T-helper 22 cell (primary cell): ENCODE measurements around the gene CLCF1.
A peak's percentile ranks its signal among the peaks of the same experiment; 100 is the strongest.
"Not testable (repeated sequence)": the region's sequence is repeated elsewhere in the genome, so short reads cannot be mapped to it uniquely, and the experiment has no call there.

Source experiments
- DNase-seq: peaks from one replicate; pipeline ENCODE4 v3.0.0-alpha.2; 2020; ENCODE audit warnings: low read depth

Gene CLCF1

DNA sequence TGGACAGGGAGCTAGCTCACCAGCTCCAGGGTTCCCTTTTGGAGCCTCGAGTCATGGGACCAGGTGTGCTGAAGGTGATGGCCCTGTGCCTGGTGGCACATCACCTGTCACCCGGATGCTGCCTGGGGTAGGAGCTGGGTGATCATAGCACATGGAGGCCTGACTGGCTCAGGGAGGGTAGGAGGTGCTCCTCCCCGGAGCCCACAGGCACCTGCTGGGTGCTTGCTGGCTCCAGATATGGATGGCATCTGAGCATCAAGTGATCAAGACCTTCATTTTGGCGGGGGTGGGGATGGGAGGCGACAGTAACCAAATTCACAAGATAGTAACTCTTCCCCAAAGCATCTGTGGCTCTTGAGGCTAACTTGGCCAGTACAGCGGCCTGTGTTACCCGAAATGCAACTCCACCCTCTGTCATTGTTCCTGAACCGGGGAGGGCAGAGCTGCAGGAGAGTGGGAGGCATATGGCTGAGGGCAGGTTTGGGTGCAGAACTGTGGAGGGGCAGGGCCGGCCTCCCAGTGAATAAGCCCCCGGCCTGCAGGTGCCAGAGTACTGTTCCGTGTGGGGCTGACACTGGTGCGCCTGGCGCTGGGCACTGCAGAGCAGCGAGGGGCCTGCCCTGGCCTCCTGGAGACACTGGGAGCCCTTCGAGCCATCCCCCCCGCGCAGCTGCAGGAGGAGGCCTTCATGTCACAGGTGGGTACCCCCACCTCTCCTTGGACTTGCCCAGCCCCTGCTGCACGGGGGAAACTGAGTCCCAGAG lies 35.2 kb upstream of the CLCF1 start:
- DNase-seq, result no peak

DNA sequence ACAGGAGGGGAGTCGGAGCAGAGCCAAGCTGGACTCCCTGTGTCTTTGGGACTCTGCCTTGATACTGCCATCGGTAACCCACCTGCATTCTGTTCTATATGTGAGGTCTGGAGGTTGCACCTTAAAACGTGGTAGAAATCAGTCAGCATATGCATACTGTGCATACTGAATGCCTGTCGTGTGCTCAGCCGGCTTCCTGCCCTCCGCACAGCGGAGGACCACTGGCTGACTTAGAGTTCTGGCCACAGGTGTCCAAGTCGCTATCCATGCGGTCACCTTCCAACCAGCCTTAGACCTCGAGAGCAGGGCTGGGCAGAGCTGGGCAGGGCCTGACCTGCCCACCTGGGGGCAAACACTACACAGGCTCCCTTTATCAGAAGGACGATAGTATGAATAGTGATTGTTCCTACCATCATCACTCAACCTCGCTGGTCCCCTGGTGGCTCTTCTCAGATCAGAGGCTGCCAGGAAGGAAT lies 34.3 kb upstream of the CLCF1 start:
- DNase-seq, result no peak

DNA sequence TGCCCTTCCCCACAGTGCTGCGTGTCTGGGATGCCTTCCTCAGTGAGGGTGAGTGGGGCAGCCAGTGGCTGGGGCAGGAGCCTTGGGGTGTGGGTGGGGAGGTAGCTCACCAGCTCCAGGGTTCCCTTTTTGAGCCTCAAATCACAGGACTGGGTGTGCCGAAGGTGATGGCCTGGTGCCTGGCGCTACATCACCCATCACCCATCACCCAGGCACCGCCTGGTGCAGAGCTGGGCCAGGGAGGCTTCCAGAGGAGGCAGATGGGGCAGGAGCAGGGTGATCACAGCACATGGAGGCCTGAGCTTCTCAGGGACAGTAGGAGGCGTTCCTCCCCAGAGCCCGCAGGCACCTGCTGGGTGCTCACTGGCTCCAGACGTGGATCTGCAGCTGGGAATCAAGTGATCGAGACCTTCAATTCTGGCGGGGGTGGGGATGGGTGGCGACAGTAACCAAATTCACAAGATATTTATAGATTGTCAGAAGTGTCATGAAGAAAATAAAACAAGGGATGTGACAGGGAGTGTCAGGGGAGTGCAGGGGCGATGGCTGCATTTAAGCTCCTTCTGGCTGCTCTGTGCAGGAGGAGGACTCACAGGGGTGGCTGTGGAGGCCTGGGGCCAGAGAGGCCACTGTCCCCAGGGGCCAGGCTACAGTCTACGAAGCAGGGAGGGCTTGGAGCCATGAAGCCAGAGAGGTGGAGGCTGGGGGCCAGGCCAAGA lies 33.7 kb upstream of the CLCF1 start:
- no peak for DNase-seq

DNA sequence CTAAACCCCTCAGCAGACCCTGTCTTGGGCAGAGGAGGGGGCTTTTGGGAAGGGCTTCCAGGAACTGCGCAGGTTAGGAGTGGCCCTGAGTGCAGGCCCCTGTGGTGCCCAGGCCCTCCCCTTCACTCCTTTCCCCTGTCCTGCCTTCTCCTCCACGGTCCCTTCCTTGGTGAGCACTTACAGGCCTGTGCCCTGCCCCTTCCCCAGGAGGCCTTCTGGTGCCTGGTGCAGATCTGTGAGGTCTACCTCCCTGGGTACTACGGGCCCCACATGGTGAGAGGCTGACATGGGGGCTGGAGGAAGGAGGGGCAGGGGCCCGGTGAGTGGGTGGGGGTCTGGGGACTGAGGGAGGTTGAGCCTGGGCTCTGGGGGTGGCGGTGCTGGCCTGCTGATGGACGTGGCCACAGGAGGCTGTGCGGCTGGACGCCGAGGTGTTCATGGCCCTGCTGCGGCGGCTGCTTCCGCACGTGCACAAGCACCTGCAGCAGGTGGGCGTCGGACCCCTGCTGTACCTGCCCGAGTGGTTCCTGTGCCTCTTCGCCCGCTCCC lies 33.1 kb upstream of the CLCF1 start:
- no peak for DNase-seq

DNA sequence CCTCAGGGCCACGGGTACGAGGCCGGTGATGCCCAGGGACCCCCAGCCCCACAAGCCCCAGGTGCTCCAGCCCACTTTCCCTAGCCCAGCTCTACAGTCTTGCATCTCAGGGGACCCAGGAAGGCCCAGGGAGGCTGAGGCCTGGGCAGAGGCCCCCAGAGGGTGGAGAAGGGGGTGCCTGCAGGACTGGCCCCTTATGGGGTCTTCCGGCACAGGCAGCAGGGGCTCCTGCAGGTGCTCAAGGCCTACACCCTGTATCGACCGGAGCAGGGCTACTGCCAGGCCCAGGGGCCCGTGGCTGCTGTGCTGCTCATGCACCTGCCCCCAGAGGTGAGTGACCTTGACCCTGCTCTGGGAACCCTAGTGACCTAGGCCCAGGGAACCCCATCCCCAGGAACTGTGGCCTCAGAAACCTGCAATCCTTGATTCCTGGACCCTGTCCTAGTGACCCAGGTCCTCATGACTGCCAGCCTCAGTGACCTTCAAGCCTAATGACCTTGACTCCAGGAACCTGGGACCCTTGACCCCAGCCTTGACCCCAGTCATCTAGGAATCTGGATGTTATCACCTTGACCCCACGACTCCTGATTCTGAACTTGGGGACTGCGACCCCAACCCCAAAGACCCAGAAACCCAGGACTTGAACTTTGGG lies 32.4 kb upstream of the CLCF1 start:
- no peak for DNase-seq

DNA sequence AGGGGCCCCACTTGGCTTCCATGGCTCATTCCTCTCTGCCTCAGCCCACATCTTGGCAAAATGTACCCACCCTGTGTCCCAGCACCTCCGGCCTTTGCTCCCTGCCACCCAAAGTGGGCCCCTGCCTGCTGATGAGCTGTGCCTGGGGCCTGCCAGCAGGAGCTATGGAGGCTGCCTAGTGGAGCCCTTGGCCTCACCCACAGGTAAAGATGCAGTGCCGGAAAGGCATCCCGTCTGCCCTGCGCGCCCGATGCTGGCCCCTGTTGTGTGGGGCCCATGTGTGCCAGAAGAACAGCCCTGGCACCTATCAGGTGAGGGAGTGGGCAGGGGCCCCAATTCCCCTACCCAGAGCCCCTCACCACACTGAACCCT lies 31.8 kb upstream of the CLCF1 start:
- no peak for DNase-seq

DNA sequence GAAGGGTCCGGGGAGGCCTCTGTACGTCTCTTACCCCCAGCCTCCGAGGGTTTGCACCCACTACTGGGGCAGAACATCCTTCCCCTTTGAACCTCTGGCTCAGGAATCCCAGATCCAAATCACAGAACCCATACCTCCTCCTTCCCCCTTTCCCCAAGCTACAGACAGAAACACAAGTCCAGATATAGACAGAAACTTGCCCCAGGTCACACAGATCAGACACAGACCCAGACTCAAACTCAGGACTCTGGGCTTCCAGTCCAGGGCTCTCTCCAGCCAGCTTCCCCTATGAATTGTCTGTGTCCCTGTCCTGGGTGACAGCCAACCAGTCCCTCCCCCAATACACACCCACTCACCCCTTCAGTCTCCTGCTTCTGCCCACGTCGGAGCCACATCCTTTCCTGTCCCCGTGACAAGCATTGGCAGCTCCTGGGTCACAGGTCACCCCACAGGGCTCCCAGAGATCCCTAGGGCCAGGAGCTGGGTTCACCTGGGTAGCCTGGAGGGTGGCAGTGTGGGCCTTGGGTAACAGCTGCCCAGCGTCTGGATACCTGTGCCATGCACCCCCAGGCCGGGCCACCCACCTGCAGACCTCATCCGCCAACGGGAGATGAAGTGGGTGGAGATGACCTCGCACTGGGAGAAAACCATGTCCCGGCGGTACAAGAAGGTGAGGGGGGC lies 31.3 kb upstream of the CLCF1 start:
- peak; percentile 43 for DNase-seq

DNA sequence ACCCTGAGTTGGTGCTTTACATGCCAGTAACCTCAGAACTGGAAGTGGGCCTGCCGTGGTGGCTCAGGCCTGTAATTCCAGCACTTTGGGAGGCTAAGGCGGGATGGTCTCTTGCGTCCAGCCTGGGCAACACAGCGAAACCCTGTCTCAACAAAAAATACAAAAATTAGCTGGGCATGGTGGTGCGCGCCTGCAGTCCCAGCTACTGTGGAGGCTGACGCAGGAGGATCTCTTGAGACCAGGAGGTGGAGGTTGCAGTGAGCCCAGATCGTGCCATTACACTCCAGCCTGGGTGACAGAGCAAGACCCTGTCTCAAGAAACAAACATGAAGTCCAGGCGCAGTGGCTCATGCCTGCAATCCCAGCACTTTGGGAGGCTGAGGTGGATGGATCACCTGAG lies 29.7 kb upstream of the CLCF1 start:
- not testable (repeated sequence) for DNase-seq

DNA sequence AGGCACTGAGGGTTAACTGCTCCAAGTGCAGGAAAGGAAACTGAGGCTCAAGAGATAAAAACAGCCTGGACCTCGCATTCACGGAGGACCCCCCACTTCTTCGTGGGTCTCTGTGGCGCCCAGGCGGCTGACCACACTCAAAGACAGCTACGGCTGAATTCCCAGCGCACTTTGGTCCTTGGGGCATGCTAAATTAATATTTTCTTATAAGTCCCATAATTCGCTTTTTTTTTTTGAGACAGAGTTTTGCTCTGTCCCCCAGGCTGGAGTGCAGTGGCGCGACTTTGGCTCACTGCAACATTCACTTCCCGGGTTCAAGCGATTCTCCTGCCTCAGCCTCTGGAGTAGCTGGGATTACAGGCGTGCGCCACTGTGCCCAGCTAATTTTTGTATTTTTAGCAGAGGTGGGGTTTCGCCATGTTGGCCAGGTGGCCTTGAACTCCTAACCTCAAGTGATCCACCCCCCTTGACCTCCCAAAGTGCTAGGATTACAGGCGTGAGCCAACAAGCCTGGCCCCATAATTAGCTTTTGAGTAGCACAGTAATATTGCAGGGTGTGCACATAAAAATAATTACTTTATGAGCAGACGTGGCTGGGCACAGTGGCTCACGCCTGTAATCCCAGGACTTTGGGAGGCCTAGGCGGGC lies 28.9 kb upstream of the CLCF1 start:
- not testable (repeated sequence) for DNase-seq

DNA sequence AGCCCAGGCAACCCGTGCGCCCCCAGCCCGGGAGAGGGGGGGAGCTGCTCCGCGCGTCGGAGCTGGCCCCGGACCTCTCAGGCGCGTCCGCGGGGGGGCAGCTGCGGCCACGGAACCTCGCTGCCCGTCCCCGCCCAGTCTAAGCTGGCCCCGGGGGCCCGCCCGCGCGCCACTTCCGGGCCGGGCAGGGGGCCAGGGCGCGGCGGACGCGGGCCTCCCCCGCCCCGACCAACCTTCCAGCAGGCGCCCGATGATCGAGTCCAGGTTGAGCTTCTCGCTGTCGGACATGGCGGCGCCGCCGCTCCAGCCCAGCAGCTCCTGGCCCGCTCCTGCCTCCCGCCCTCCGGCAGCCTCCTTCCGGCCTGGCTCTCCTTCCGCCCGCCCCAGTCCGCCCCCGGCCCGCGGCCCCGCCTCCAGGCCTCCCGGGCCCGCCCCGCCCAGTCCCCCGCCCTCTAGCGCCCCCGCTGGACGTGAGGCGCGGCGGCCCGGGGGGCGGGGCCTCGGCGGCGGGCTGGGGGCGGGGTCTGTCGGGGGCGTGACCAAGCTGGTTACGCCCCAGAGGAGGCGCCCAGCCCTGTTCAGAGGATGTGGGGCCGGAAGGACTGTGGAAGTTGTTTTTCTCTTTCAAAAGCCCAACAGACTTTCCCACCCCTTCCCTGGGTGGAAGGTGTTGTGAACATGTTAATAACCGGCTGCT lies 28.2 kb upstream of the CLCF1 start, which contains the start of gene PPP1CA:
TSS of gene PPP1CA (minus strand) at position 364 of the 697 bp plus-strand sequence. CDS start at position 288, 76 bp downstream.
- peak; percentile 84 for DNase-seq

DNA sequence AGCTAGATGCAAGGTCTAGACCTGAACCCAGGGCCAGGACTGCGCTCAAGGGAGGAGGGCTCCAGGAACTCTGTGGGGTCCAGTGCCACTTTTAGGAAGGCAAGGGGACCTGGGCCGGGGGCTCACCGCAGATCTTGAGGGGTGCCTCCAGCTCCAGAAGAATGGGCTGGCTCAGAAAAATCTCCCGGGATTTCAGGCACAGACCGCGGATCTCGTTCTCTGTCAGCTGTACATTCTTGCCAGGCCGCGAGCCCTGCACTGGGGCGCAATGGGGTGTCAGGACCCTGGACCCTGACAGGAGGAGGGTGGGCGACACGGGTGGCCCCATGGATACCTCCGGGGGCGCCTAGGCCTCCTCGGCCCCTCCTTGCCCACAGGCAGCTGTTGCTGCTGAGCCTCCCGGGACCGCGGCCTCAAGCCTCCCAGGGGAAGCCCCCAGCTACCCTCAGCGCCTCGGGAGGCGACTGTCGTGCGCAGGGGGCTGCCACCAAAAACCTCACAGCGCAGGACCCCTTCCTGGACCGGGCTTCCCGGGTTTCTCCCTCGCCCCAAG lies 27.6 kb upstream of the CLCF1 start:
- DNase-seq, result no peak

DNA sequence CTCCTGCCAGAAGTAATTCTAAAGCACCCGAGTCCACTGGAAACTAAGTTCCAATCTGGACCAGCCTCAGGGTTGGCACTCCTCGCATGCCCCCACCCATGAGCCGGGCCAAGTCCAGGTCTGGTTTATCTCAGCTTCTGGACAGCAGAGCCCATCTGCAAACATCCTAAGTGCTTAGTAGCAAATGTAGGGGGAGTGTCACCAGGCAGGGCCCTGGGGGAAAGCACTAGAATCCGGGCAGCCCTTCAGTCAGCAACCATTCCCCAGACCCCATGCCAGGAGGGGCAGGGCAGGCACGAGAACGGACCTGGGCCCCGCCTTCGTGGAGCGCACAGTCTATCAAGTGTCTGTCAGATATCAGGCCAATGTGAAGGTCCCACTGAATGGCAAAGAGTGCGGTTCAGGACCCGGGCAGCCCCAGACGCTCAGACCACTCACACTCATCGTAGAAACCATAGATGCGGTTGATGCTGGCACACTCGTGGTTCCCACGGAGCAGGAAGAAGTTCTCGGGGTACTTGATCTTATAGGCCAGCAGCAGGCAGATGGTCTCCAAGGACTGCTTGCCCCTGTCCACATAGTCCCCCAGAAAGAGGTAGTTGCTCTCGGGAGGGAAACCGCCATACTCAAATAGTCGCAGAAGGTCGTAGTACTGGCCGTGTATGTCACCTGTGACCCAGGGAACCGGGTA lies 27.0 kb upstream of the CLCF1 start:
- no peak for DNase-seq

DNA sequence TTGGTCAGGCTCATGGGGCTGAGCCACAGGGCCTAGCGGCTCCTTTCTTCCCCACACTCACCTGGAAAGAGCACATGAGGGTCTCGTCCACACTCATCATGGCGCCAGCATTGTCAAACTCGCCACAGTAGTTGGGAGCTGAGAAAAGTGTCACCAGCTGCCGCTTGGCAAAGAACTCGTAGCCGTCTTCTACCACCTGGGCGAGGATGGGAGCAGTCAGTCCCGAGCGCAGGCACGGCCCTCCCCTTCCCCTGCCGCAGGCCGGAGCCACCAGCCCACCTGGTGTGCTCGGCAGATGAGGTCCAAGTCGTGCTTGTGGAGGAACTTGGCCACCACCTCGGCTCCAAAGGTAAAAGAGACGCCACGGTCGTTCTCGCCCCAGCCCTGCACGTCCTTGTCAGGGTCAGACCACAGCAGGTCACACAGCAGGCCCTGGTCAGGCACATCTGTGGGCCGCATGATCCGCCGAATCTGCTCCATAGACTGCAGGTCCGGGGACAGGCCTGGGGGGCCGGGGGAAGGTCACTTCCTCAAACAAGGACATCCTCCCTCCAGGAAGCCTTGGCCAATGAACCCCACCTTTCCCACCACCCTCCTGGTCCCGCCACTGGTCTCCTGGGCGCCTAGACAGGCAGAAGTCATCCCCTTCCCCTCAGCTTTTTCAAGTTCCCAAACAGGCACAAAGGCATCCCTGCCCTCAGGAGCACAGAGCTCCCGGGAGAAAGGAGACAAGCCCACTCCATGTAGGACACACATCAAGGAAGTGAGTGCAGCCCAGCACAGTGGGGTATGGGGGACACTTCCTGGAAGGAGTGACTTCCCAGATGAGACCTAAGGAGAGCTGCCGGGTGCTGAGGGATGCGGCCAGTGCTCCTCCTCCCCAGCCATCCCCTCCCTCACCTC lies 25.5 kb upstream of the CLCF1 start:
- no peak for DNase-seq

DNA sequence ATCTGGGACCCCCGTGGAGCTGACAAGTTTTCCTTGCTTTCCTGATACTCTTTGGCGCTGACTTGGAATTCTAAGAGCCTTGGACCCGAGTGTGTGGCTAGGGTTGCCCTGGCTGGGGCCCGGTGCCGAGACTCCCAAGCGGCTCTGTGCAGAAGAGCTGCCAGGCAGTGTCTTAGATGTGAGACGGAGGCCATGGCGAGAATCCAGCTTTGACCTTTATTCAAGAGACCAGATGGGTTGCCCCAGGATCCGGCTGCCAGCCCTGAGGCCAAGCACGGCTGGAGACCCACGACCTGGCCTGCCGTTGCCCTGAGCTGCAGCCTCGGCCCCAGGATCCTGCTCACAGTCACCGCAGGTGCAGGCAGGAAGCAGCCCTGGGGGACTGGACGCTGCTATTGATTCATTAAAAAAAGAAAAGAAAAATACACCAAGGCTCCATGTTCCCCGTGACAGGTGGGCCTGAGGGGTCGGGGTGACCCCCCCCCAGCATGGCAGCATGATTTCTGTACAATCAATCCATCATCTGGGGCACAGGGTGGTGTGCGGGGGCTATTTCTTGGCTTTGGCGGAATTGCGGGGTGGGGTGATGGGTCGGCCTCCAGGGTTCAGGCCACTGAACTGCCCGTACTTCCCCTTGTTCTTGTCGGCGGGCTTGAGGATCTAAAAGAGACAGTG lies 24.7 kb upstream of the CLCF1 start:
- no peak for DNase-seq

DNA sequence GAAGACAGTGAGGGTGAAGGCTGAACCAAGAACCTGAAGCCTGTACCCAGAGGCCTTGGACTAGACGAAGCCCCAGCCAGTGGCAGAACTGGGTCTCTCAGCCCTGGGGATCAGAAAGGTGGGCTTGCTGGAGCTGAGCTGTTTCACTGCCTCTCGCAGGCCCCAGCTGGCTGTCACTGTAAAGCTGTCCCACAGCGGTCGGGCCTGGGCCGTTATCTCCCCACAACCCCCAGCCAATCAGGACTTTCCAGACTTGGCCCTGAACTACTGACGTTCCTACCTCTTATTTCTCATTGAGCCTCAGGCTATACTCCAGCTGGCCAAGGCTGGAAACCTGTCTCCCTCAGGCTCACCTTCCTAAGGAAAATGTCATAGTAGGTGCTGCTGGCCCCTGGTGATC lies 24.1 kb upstream of the CLCF1 start:
- DNase-seq, result no peak

DNA sequence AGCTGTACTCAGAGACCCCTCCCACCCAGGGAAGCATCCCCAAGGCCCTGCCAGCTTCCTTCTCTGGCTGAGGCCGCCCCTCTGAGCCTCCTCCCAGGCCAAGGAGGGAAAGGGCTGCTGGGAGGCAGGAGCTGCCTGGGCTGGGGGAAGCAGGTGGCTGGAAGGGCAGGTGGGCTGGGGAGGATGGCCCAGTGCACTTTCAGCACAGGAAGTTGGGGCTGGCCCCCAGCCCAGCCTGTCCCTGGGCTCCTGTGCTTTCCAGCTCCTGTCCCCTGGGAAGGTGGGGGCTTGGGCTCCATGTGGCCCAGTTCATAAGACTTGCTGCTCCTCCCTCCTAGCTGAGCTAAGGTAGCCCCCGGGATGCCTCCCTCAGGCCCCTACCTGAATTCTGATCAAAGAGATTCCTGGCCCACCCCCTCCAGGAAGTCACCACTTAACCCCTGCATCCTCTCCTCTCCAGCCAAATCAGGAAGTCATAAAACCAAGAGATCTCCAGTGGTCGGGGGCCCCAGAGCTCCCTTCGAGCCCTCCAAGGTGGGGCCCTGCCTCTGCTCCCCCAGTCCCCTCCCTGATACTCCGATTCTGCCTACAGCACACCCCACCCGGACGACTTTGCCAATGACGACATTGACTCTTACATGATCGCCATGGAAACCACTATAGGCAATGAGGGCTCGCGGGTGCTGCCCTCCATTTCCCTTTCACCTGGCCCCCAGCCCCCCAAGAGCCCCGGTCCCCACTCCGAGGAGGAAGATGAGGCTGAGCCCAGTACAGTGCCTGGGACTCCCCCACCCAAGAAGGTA lies 23.4 kb upstream of the CLCF1 start:
- DNase-seq, result no peak

DNA sequence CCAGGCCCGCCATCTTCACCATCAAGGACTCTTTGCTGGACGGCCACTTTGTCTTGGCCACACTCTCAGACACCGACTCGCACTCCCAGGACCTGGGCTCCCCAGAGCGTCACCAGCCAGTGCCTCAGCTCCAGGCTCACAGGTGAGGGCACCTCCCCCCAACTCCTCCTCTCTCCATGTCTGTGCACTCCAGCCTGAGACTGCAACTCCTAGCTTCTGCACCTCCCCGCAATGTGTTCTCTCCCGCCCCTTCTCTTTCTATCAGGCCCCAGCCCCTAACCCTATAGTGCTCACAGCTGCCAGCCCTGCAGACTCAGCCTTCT lies 22.8 kb upstream of the CLCF1 start:
- DNase-seq, result no peak
